Progenitor cell of endocrine pancreas (in vitro differentiated cells): ENCODE results near the gene SUN2. TPM values are rescaled to one million over a fixed set of nuclear protein-coding genes. Genes with fewer than 3 reads are reported as not detected.

ENCODE experiments used
- DNase-seq: peaks from one replicate; pipeline ENCODE4 v3.0.0; 2021; ENCODE audit warnings: low spot score; ENCODE audit not compliant: unreplicated experiment
- H3K27ac Mint-ChIP-seq: 2 replicates; pipeline ENCODE4 v1.8.0; 2021; ENCODE audit warnings: mild to moderate bottlenecking, moderate library complexity, mixed read lengths
- H3K27me3 Mint-ChIP-seq: 2 replicates; pipeline ENCODE4 v1.8.0; 2021; ENCODE audit warnings: mixed read lengths
- H3K36me3 Mint-ChIP-seq: 2 replicates; pipeline ENCODE4 v1.8.0; 2022; ENCODE audit warnings: mixed read lengths; ENCODE audit not compliant: insufficient read depth
- H3K4me1 Mint-ChIP-seq: 2 replicates; pipeline ENCODE4 v1.8.0; 2021; ENCODE audit warnings: low read depth, mixed read lengths
- H3K4me3 Mint-ChIP-seq: 2 replicates; pipeline ENCODE4 v1.8.0; 2021; ENCODE audit warnings: low read depth, mild to moderate bottlenecking, moderate library complexity, mixed read lengths
- H3K9me3 Mint-ChIP-seq: 2 replicates; pipeline ENCODE4 v1.8.0; 2021; ENCODE audit warnings: low read depth, mixed read lengths
- CTCF ChIP-seq: fragments of 200-600 bp; sonication (generic); IDR thresholded peaks from one replicate; pipeline ENCODE4 v1.5.0; 2021; ENCODE audit warnings: antibody characterized with exemption, mild to moderate bottlenecking; ENCODE audit not compliant: unreplicated experiment
- total RNA-seq: library from RNA; stranded (reverse); gene quantifications from 2 replicates; pipeline ENCODE4 v1.2.1, GENCODE V29; 2021

SUN2 gene
- total RNA-seq, 1 donor from 2014 or later: 66.1 TPM

DNA sequence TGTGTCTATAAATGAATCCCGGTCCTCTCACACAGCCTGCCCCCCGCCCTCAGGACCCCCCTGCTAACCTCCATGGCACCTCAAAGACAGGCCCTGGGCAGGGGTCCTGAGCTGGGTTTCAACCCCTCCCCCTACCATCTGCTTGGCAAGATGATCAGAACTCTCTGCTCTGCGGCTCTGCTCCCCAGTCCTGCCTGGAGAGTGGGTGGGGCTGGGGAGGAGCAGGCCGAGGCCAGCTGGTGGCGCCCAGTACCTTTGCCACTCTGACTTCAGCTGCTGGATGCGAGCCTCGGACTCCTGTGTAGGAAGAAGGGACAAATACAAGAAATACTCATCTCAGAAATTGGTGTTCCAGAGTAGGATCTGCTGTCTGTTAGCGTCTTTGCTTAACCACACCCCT is 15.0 kb downstream of the SUN2 start:
- H3K27me3 Mint-ChIP-seq: no peaks in the 10 kb centered on the region

DNA sequence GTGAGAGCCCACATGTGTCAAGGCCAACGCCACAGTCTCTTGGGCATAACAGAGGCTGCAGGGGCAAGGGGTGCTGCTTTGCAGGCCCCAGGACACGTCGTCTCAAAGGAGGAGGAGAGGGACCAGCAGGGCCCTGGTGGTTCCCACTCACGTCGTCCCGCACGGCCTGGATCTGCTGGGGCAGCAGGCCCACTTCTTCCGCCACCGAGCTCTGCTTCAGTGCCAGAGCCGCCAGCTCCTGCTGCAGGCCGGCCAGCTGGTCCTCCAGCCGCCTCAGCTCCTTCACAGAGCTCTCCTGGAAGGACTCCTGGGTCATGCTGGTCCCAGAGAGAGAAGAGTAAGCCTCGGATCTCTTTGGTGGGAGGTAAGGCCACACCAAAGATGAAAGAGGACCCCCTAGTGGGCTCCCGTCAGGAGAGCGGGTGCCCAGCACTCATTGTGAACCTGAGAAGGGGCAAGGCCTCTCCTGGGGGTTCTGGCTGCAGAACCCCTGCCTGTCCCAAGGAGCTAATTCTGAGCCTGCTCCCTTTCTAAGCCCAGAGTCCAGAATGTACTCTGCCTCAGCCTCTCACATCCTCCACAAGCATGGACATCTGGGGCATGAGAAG is 15.6 kb downstream of the SUN2 start:
- H3K4me3 Mint-ChIP-seq: no peak overlapping the region
- no peaks in the 10 kb centered on the region for H3K9me3 Mint-ChIP-seq
- no peak for DNase-seq
- H3K36me3 Mint-ChIP-seq: peaks cover 14% of the 10 kb centered on the region
- no peaks in the 10 kb centered on the region for H3K27me3 Mint-ChIP-seq
- H3K4me1 Mint-ChIP-seq: no peaks in the 10 kb centered on the region
- no peak for TF ChIP-seq CTCF
- no peak overlapping the region for H3K27ac Mint-ChIP-seq

More for the DNA sequence above, 15.0 kb downstream of the SUN2 start:
- Mint-ChIP-seq H3K27ac (no peak overlapping the region), H3K9me3 (no peaks in the 10 kb centered on the region), H3K4me3 (no peak overlapping the region), H3K4me1 (no peaks in the 10 kb centered on the region), H3K36me3 (peaks cover 14% of the 10 kb centered on the region)
- no peak for DNase-seq
- no peak for TF ChIP-seq CTCF

- peaks cover 13% of the 10 kb centered on the region for H3K36me3 Mint-ChIP-seq
- no peak overlapping the region for H3K27ac Mint-ChIP-seq
These were observed 16.3 kb downstream of the SUN2 start for GRCh38 chr22:38739300-38740055.

GRCh38 chr22:38738475-38739070 is 17.2 kb downstream of the SUN2 start:
- no peak for TF ChIP-seq CTCF
- no peak overlapping the region for H3K27ac Mint-ChIP-seq
- H3K9me3 Mint-ChIP-seq: no peaks in the 10 kb centered on the region
- no peaks in the 10 kb centered on the region for H3K27me3 Mint-ChIP-seq
- no peak for DNase-seq
- peaks cover 14% of the 10 kb centered on the region for H3K36me3 Mint-ChIP-seq
- no peaks in the 10 kb centered on the region for H3K4me1 Mint-ChIP-seq
- no peak overlapping the region for H3K4me3 Mint-ChIP-seq

More at GRCh38 chr22:38739300-38740055, 16.3 kb downstream of the SUN2 start:
- Mint-ChIP-seq H3K27me3 (no peaks in the 10 kb centered on the region), H3K4me1 (no peaks in the 10 kb centered on the region), H3K4me3 (no peak overlapping the region), H3K9me3 (no peaks in the 10 kb centered on the region)
- no peak for TF ChIP-seq CTCF
- no peak for DNase-seq

GRCh38 chr22:38737302-38738060 is 18.3 kb downstream of the SUN2 start:
- Mint-ChIP-seq H3K9me3 (no peaks in the 10 kb centered on the region), H3K4me3 (no peak overlapping the region), H3K36me3 (peaks cover 14% of the 10 kb centered on the region), H3K27me3 (no peaks in the 10 kb centered on the region), H3K27ac (no peak overlapping the region), H3K4me1 (peaks cover 3% of the 10 kb centered on the region)
- TF ChIP-seq CTCF: no peak
- DNase-seq: no peak
